HG02884 (cell line): ENCODE measurements around the gene RBCK1.
"Not testable (repeated sequence)": the region's sequence is repeated elsewhere in the genome, so short reads cannot be mapped to it uniquely, and the experiment has no call there.

Experiments used
- ATAC-seq: cut with Tn5 transposase; IDR thresholded peaks from one replicate; pipeline ENCODE4 v1.9.1; 2021; ENCODE audit warnings: mild to moderate bottlenecking, moderate library complexity; ENCODE audit not compliant: unreplicated experiment

Gene RBCK1

DNA sequence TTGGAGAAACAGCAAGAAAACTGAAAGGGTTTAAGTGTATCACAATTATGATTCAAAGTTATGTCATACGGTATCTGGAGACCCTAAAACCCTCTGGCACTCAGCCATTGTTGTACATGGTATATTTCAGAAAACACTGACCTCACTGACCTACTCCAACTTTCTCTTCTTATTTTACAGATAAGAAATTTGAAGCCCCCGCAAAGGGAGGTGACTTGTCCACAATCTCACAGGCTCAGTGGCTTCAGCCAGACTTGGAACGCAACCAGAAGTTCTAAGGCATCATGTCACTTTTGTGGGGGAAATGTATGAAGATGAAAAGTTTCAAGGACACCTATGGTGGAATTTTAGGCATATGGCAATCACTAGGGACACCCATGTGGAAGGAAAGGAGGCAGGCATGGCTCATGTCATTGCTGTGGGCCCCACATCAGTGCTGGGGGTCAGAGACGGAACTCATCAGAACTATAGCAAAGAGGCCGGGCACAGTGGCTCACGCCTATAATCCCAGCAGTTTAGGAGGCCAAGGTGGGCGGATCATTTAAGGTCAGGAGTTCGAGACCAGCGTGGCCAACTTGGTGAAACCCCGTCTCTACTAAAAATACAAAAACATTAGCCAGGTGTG is 32.7 kb upstream of the RBCK1 start:
- ATAC-seq, result no peak

DNA sequence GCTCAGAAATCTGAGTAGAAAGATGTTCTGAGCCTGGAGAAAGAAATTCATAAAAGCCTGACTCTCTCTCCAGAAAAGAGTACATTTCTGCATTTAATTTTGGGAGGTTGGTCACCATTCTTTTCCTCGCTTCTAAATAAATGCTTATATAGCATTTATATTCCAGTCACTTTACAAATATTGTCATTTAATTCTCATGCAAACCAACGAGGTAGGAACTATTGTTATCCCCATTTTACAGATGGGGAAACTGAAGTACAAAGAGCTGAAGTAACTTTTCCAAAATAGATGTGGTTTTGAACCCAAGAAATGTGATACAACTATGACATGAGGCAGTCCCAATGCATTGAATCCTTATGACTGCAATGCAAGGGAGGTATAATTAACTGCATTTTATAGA is 32.0 kb upstream of the RBCK1 start:
- no peak for ATAC-seq

DNA sequence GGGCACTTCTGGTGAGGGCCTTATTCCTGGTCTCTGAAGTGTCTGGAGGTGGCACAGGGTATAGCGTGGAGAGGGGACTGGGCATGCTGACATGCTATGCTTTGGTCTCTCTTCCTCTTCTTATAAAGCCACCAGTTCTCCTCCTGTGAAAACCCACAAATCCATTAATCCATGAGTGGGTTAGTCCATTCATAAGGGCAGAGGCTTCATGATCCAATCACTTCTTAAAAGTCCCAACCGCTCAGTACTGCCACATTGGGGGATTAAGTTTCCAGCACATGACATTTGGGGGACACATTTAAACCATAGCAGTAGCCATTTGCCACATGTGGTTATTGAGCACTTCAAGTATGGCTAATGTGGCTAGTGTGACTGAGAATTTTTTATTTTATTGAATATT is 31.3 kb upstream of the RBCK1 start:
- ATAC-seq, result no peak

DNA sequence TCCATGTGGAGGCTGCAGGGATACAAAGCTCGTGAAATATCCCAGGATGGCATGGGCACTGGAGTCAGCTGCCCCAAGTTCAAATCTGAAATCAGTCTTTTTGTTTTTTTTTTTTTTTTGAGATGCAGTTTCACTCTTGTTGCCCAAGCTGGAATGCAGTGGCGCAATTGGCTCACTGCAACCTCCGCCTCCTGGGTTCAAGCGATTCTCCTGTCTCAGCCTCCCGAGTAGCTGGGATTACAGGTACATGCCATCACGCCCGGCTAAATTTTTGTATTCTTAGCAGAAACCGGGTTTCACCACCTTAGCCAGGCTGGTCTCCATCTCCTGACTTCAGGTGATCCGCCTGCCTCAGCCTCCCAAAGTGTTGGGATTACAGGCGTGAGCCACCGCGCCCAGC is 30.5 kb upstream of the RBCK1 start:
- ATAC-seq, result not testable (repeated sequence)

DNA sequence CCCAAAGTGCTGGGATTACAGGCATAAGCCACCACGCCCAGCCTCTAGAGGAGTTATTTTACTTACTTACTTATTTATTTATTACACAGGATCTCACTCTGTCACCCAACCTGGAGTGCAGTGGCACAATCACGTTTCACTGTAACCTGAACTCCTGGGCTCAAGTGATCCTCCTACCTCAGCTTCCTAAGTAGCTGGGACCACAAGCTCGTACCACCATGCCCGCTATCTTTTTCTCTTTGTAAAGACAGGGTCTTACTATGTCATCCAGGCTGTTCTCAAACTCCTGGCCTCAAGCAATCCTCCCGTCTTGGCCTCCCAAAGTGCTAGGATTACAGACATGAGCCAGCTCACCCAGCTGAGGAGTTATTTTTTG is 29.1 kb upstream of the RBCK1 start:
- no peak for ATAC-seq

DNA sequence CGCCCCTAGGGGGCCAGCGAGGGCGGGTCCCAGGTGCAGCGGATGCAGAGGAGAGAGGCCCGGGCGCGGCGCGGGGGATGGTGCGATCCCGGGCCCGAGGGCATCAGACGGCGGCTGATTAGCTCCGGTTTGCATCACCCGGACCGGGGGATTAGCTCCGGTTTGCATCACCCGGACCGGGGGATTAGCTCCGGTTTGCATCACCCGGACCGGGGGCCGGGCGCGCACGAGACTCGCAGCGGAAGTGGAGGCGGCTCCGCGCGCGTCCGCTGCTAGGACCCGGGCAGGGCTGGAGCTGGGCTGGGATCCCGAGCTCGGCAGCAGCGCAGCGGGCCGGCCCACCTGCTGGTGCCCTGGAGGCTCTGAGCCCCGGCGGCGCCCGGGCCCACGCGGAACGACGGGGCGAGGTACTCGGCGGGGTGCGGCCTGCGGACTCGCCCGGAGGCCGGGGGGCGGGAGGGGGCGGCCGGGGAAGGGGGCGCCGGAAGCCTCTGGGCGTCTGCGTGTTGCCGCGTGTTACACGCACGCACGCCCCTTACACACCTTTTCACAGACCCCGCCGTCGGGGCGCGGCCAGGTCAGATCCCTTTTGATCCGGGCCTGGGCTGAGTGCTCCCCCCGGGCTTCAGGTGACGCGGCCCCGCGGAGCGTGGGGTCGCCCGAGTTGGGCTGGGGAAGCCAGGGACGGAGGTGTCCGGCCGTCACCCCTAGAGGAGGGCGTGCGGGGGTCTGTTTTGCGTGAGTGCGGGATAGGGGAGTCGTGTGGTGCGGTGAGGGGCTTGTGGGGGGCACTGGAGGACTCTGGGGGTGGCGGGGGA is 27.1 kb upstream of the RBCK1 start:
- no peak for ATAC-seq

DNA sequence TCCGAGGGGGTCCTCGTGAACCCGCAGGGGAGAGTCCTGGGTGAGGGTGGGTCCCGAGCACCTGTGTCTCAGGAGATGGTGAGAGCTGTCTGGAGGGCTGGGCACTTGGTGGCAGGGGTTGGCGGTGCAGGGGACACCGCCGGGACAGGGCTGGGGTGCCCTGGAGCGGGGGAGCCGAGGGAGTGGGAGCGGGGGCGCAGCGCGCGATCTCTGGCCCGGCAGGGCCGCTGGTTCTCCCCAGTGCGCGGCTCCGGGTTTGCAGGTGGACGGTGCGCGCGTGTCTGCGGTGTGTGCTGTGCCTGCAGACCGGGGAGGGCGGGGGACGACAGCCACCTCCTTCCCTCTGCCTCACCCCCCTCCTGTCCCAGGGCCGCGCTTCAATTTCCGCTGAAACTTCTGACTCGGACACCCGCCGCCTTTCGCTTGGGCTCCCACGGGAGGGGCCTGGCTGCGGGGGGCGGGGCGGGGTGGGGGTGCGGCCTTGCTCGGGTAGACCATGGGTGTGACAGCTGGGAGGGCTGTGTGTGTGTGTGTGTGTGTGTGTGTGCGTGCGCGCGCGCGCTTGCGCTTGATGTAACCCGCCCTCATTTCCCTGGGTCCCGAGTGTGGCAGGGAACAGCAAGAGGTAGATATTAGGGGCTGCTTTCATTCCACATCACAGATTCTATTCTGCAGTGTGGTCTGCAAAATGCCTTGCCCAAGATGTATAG is 26.4 kb upstream of the RBCK1 start:
- peak; percentile 61 for ATAC-seq

DNA sequence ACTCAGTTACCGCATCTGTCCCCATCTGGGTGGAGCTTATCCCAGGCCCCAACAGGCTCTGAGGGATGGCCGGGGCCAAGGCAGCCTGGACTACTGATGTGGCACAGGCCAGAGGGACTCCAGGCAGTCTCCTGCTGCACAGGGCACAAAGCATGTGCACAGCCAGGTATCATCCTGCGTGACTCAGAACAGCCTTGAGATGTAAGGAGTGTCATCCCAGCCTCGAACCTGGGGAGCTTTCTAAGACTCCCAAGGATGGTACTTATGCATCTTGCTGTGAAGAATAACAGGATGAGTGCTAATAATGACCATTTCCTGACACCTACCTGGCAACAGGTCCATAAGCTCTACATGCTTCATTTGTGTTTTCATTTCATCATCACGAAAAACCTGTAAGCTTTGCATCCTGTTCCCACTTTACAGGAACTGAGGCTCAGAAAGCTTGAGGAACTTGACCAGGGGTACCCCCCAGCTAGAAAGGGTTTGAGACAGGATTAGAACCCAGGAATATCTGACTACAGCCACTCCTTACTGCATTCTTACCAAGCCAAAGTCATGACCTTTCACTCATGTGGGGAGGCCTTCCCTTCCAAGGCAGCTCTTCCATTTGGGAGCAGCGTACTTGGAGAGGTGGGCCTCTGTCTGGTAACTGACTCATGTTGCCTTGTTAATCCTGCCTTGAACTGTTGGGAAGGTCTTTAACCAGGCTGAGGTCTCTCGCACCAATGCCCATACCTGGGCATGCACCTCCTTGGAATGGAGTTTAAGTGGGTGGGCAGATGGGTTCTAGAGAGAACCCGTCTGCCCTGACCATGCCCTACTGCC is 25.6 kb upstream of the RBCK1 start:
- ATAC-seq, result no peak

DNA sequence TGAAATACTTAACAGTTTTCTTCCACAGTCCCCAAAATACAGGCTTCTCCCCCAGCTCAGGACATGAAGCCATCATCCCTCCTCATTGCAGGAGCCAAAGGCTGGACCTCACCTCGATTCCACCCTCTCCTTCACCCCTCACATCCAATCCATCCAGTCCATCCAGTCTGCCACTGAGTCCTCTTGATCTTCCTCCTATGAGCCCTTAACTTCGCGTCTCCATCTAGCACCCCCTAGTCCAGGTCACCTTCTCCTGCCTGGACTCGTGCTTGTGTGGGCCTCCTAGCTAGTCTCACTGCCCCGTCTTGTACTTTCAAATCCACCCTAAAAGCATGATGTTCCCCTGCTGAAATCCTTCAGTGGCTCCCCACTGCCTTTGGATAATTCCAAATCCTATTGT is 24.2 kb upstream of the RBCK1 start:
- no peak for ATAC-seq

DNA sequence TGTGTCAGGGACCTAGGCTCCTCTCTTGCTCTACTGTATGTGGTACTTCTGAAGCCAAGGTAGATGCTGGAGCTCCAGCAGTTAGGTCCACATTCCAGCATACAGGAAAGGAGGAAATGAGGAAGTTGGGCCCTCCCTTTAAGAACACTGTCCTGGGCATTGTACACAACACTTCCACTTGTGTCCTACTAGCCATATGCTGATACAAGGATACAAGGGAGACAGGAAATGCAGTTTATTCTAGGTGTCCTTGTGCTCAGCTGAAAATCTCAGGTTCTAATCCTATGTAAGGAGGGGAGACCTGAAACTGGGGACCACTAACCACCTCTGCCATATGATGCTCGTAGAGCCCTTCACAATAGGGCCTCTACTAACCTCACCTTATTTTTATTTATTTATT is 23.4 kb upstream of the RBCK1 start:
- ATAC-seq, result no peak

DNA sequence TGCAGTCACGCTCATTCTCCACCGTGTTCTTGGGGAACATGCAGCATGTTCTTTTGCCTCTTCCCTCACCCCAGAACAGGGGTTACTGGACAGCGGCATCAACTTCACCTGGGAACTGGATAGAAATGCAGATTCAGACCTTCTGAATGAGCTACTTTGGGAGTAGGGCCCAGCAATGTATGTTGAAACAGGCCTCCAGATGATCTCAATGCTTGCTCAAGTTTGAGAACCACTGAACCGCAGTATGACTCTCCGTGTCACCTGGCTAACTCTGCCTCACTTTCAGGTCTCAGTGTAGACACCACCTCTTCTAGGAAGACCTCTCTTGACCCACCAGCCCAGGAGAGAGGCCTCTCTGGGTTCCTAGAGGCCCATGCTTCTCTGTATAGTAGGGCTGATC is 22.7 kb upstream of the RBCK1 start:
- no peak for ATAC-seq

DNA sequence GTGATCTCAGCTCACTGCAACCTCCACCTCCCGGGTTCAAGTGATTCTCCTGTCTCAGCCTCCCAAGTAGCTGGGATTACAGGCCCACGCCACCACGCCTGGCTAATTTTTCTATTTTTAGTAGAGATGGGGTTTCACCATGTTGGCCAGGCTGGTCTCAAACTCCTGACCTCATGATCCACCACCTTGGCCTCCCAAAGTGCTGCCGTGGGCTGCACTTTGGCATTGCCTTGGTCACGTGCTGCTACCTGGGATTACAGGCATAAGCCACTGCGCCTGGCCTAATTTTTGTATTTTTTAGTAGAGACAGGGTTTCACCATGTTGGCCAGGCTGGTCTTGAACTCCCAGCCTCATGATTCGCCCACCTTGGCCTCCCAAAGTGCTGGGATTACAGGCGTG is 21.5 kb upstream of the RBCK1 start:
- ATAC-seq, result not testable (repeated sequence)

DNA sequence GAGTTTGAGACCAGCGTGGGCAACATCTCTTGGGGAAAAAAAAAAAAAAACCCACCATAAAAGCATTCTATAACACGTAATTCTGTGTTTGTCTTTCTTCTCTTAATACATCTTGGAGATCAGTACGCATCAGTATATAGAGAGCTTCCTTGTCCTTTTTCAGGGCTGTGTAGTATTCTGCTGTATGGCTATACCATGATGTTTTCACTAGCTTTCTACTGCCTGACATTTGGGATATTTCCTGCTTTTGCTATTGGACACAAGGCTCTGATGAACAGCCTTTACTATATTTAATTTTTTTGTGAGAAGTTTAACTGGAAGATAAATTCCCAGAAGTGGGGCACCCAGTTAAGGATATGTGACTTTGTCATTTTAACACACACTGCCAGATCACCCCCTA is 20.6 kb upstream of the RBCK1 start:
- ATAC-seq, result no peak

DNA sequence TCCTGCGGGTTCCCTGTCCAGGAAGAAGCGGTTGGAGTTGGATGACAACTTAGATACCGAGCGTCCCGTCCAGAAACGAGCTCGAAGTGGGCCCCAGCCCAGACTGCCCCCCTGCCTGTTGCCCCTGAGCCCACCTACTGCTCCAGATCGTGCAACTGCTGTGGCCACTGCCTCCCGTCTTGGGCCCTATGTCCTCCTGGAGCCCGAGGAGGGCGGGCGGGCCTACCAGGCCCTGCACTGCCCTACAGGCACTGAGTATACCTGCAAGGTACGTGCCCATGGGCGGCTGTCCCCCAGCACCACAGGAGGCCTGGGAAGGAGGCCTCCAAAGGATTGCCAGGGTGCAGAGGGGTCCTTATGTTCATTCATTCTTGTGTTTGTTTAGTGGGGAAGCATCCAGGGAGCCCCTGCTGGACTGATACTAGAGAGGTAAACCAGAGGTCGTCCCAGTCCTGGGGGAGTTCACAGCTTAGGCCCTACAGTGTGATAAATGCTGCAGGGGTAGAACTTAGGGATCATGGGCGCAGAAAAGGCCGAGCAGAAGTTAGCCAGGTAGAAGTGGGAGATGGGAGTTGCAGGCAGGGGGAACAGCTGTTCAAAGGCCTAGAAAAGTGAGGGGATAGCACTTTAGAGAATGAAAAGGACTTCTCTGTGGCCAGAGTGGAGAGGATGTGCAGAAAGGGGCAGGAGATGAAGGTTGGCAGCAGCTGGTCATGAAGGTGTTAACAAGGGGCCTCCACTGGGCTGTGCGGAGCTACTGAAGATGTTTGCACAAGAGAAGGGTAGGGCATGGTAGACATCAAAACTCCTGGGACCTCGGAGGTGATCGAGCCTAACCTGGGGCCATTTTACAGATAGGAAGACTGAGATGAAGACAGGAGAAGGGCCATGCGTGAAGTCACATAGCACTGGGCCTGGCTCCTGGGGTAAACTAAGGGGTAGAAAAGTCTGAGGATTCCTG is 19.8 kb upstream of the RBCK1 start:
- ATAC-seq, result no peak

DNA sequence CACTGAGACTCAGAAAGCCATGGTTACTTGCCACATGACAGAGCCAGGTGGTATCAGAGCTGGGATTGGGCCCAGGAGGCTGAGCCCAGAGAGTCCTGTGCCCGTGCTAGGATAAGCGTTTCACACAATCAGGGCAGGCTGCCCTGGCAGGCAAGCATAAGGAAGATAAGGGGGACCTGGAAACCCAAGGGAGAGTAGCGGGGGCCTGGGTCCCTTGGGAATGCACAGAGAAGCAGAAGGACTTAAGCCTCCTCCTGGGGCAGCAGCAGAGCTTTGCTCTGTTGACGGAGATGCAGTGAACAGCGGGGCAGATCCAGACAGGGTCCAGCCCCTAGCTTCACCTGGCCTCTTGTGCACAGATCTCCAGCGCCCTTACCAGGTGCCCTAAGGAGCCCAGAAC is 18.9 kb upstream of the RBCK1 start:
- no peak for ATAC-seq

DNA sequence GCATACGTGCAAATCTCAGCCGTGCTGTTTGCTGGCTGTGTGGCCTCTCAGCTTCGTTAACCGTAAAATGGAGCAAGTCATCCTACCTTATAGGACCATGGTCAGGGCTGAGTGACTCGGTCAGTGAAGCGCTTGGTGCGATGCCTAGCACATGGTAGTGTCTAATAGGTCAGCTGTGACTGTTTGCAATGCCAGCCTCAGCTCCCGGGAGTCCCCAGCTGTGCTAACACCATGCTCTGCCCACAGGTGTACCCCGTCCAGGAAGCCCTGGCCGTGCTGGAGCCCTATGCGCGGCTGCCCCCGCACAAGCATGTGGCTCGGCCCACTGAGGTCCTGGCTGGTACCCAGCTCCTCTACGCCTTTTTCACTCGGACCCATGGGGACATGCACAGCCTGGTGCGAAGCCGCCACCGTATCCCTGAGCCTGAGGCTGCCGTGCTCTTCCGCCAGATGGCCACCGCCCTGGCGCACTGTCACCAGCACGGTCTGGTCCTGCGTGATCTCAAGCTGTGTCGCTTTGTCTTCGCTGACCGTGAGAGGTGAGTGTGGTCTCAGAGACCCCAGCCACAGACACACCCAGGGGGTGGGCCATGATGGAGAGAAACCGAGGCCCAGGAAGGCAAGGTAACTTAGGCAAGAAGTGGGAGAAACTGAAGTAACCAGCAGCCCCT is 16.9 kb upstream of the RBCK1 start:
- ATAC-seq, result no peak

DNA sequence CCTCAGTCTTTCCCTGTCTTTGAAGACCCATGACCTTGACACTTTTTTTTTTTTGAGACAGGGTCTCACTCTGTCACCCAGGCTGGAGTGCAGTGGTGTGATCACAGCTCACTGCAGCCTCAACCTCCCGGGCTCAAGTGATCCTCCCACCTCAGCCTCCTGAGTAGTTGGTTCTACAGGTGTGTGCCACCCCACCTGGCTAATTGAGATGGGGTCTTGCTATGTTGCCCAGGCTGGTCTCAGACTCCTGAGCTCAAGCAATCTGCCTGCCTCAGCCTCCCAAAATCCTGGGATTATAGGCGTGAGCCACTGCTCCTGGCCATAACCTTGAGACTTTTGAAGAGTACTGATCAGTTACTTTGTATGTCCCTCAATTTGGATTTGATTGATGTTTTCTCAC is 14.8 kb upstream of the RBCK1 start:
- ATAC-seq, result not testable (repeated sequence)

DNA sequence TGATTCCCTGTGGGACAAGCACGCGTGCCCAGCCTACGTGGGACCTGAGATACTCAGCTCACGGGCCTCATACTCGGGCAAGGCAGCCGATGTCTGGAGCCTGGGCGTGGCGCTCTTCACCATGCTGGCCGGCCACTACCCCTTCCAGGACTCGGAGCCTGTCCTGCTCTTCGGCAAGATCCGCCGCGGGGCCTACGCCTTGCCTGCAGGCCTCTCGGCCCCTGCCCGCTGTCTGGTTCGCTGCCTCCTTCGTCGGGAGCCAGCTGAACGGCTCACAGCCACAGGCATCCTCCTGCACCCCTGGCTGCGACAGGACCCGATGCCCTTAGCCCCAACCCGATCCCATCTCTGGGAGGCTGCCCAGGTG is 11.9 kb upstream of the RBCK1 start:
- no peak for ATAC-seq

DNA sequence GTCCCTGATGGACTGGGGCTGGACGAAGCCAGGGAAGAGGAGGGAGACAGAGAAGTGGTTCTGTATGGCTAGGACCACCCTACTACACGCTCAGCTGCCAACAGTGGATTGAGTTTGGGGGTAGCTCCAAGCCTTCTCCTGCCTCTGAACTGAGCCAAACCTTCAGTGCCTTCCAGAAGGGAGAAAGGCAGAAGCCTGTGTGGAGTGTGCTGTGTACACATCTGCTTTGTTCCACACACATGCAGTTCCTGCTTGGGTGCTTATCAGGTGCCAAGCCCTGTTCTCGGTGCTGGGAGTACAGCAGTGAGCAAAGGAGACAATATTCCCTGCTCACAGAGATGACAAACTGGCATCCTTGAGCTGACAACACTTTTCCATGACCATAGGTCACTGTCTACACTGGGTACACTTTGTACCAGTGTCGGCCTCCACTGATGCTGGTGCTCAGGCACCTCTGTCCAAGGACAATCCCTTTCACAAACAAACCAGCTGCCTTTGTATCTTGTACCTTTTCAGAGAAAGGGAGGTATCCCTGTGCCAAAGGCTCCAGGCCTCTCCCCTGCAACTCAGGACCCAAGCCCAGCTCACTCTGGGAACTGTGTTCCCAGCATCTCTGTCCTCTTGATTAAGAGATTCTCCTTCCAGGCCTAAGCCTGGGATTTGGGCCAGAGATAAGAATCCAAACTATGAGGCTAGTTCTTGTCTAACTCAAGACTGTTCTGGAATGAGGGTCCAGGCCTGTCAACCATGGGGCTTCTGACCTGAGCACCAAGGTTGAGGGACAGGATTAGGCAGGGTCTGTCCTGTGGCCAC is 11.3 kb upstream of the RBCK1 start:
- ATAC-seq, result no peak
